WTC11 (cell line): ENCODE measurements around the gene FOXC1. TPM values are rescaled to one million over a fixed set of nuclear protein-coding genes. Genes with fewer than 3 reads are reported as not detected.

Experiments
- ATAC-seq: fragments of 200-7000 bp; cut with Tn5 transposase; 2 replicates; pipeline ENCODE4 v1.10.0; 2021; ENCODE audit warnings: mild to moderate bottlenecking, moderate library complexity
- CTCF ChIA-PET: fragments of 300-600 bp; sonication (Branson Sonifier 250); formaldehyde crosslinking; loops from one replicate; lab custom pipeline; 2021; ENCODE audit warnings: antibody characterized with exemption; lab: Charles Lee
- POLR2A ChIA-PET: fragments of 350-600 bp; sonication (Branson Sonifier 250); formaldehyde crosslinking; loops from one replicate; lab custom pipeline; 2021; ENCODE audit warnings: antibody characterized with exemption; lab: Charles Lee
- DNase-seq: peaks from one replicate; pipeline ENCODE4 v3.0.0; 2021; ENCODE audit warnings: low spot score
- H3K27ac Mint-ChIP-seq: 2 replicates; pipeline ENCODE4 v1.8.0; 2021; ENCODE audit warnings: mixed read lengths
- H3K27me3 Mint-ChIP-seq: 2 replicates; pipeline ENCODE4 v1.8.0; 2021; ENCODE audit warnings: low read depth, mild to moderate bottlenecking, moderate library complexity, mixed read lengths
- H3K36me3 Mint-ChIP-seq: 2 replicates; pipeline ENCODE4 v1.8.0; 2021; ENCODE audit warnings: mixed read lengths
- H3K4me1 Mint-ChIP-seq: 2 replicates; pipeline ENCODE4 v1.8.0; 2022; ENCODE audit warnings: mixed read lengths
- H3K4me3 Mint-ChIP-seq: 2 replicates; pipeline ENCODE4 v1.8.0; 2021; ENCODE audit warnings: mild to moderate bottlenecking, moderate library complexity, mixed read lengths
- H3K9me3 Mint-ChIP-seq: 2 replicates; pipeline ENCODE4 v1.8.0; 2021; ENCODE audit warnings: mixed read lengths
- CREB1 ChIP-seq: sonication (generic); formaldehyde crosslinking; IDR thresholded peaks from 2 replicates; pipeline ENCODE4 v1.8.0; 2023; ENCODE audit warnings: mild to moderate bottlenecking, missing genetic modification reagents
- E2F1 ChIP-seq: sonication (generic); formaldehyde crosslinking; IDR thresholded peaks from 2 replicates; pipeline ENCODE4 v1.8.0; 2022; ENCODE audit warnings: mild to moderate bottlenecking, missing genetic modification reagents
- EMX1 ChIP-seq: fragments of 250-450 bp; sonication (Bioruptor Pico); IDR thresholded peaks from 2 replicates; pipeline ENCODE4 v1.8.0; 2021; ENCODE audit warnings: mild to moderate bottlenecking
- FOXJ3 ChIP-seq: sonication (generic); formaldehyde crosslinking; IDR thresholded peaks from 2 replicates; pipeline ENCODE4 v1.9.0; 2021; ENCODE audit warnings: missing genetic modification reagents, mild to moderate bottlenecking, borderline replicate concordance
- GTF2I ChIP-seq: fragments of 250-450 bp; sonication (Bioruptor Pico); conservative IDR thresholded peaks from 2 replicates; pipeline ENCODE4 v1.4.0; 2021; ENCODE audit warnings: mild to moderate bottlenecking
- JAZF1 ChIP-seq: fragments of 250-450 bp; sonication (Bioruptor Pico); IDR thresholded peaks from 2 replicates; pipeline ENCODE4 v1.9.0; 2021; ENCODE audit warnings: moderate library complexity, mild to moderate bottlenecking, inconsistent platforms
- KAT7 ChIP-seq: sonication (generic); formaldehyde crosslinking; IDR thresholded peaks from 2 replicates; pipeline ENCODE4 v1.8.1; 2023; ENCODE audit warnings: missing genetic modification reagents, mild to moderate bottlenecking, borderline replicate concordance
- NFYB ChIP-seq: sonication (generic); formaldehyde crosslinking; conservative IDR thresholded peaks from 2 replicates; pipeline ENCODE4 v1.8.0; 2022; ENCODE audit warnings: low read depth, missing genetic modification reagents
- PRDM15 ChIP-seq: sonication (generic); formaldehyde crosslinking; IDR thresholded peaks from 2 replicates; pipeline ENCODE4 v1.8.0; 2022; ENCODE audit warnings: missing genetic modification reagents
- PRRX2 ChIP-seq: fragments of 250-450 bp; sonication (Bioruptor Pico); IDR thresholded peaks from 2 replicates; pipeline ENCODE4 v1.8.0; 2021; ENCODE audit warnings: mild to moderate bottlenecking
- ZBTB21 ChIP-seq: sonication (generic); formaldehyde crosslinking; IDR thresholded peaks from 2 replicates; pipeline ENCODE4 v1.8.1; 2023; ENCODE audit warnings: mild to moderate bottlenecking, missing genetic modification reagents, borderline replicate concordance
- ZNF121 ChIP-seq: sonication (generic); formaldehyde crosslinking; IDR thresholded peaks from 2 replicates; pipeline ENCODE4 v1.8.0; 2023; ENCODE audit warnings: missing genetic modification reagents
- ZNF138 ChIP-seq: sonication (generic); formaldehyde crosslinking; conservative IDR thresholded peaks from 2 replicates; pipeline ENCODE4 v1.8.1; 2022; ENCODE audit warnings: mild to moderate bottlenecking, moderate library complexity, missing genetic modification reagents
- ZNF232 ChIP-seq: sonication (generic); formaldehyde crosslinking; IDR thresholded peaks from 2 replicates; pipeline ENCODE4 v1.8.0; 2022; ENCODE audit warnings: mild to moderate bottlenecking, missing genetic modification reagents
- ZNF263 ChIP-seq: sonication (generic); formaldehyde crosslinking; IDR thresholded peaks from 2 replicates; pipeline ENCODE4 v1.8.1; 2022; ENCODE audit warnings: low read depth, mild to moderate bottlenecking, moderate library complexity, missing genetic modification reagents
- ZNF317 ChIP-seq: sonication (generic); formaldehyde crosslinking; IDR thresholded peaks from 2 replicates; pipeline ENCODE4 v1.8.1; 2023; ENCODE audit warnings: low read depth, mild to moderate bottlenecking, moderate library complexity, missing genetic modification reagents, borderline replicate concordance
- ZNF416 ChIP-seq: fragments of 250-450 bp; sonication (Bioruptor Pico); IDR thresholded peaks from 2 replicates; pipeline ENCODE4 v1.9.0; 2021; ENCODE audit warnings: mild to moderate bottlenecking, inconsistent platforms
- ZNF425 ChIP-seq: fragments of 250-450 bp; sonication (Bioruptor Pico); conservative IDR thresholded peaks from 2 replicates; pipeline ENCODE4 v1.9.0; 2021; ENCODE audit warnings: mild to moderate bottlenecking
- total RNA-seq: library from RNA; stranded (reverse); gene quantifications from 3 replicates; pipeline ENCODE4 v1.2.3, GENCODE V29; 2021
- TF ChIP-seq, protein P1 (sequence below): sonication (generic); formaldehyde crosslinking; IDR thresholded peaks from 2 replicates; pipeline ENCODE4 v1.8.1; 2023; ENCODE audit warnings: mild to moderate bottlenecking, missing genetic modification reagents
- TF ChIP-seq, protein P2 (sequence below): sonication (generic); formaldehyde crosslinking; conservative IDR thresholded peaks from 2 replicates; pipeline ENCODE4 v1.8.1; 2022; ENCODE audit warnings: mild to moderate bottlenecking, missing genetic modification reagents

Gene FOXC1
- total RNA-seq, 1 experiment from 2014 or later: 10.7 TPM

DNA sequence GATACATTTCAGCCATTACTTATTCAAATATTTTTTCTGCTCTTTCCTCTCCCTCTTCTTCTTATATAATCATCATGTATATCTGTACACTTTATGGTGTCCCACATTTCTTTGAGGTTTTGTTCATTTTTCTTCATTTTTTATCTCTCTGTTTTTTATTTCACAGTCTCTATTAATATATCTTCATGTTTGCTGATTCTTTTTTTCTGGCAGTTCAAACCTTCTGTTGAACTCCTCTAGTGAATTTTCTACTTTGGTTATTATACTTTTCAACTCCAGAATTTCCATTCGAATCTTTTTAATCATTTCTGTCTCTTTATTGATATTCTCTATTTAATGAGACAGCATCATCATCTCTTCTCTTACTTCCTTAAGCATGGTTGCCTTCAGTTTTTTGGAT is 38.9 kb upstream of the FOXC1 start (continued):
- TF ChIP-seq PRDM15 (no peak), ZNF317 (no peak), ZNF263 (CRISPR knock-in tag) (no peak), CREB1 (no peak), ZNF232 (CRISPR knock-in tag) (no peak), ZBTB21 (CRISPR knock-in tag) (no peak), E2F1 (CRISPR knock-in tag) (no peak), KAT7 (CRISPR knock-in tag) (no peak)
- TF ChIP-seq, protein P1, sequence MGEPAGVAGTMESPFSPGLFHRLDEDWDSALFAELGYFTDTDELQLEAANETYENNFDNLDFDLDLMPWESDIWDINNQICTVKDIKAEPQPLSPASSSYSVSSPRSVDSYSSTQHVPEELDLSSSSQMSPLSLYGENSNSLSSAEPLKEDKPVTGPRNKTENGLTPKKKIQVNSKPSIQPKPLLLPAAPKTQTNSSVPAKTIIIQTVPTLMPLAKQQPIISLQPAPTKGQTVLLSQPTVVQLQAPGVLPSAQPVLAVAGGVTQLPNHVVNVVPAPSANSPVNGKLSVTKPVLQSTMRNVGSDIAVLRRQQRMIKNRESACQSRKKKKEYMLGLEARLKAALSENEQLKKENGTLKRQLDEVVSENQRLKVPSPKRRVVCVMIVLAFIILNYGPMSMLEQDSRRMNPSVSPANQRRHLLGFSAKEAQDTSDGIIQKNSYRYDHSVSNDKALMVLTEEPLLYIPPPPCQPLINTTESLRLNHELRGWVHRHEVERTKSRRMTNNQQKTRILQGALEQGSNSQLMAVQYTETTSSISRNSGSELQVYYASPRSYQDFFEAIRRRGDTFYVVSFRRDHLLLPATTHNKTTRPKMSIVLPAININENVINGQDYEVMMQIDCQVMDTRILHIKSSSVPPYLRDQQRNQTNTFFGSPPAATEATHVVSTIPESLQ (CRISPR knock-in tag): no peak
- TF ChIP-seq, all 79 proteins: peak for 0

- ATAC-seq: no peak
- Mint-ChIP-seq H3K4me3 (no peak overlapping the region), H3K4me1 (peaks cover 32% of the 10 kb centered on the region), H3K36me3 (no peaks in the 10 kb centered on the region; the same call in 1 of the 2 replicates), H3K9me3 (peaks cover 15% of the 10 kb centered on the region), H3K27me3 (no peaks in the 10 kb centered on the region; the same call in 1 of the 2 replicates), H3K27ac (no peak overlapping the region)
- TF ChIP-seq, protein P2, sequence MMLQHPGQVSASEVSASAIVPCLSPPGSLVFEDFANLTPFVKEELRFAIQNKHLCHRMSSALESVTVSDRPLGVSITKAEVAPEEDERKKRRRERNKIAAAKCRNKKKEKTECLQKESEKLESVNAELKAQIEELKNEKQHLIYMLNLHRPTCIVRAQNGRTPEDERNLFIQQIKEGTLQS (CRISPR knock-in tag): no peak
- TF ChIP-seq EMX1 (CRISPR knock-in tag) (no peak), ZBTB21 (CRISPR knock-in tag) (no peak), GTF2I (no peak), ZNF121 (no peak), ZNF425 (CRISPR knock-in tag) (no peak), FOXJ3 (CRISPR knock-in tag) (no peak), ZNF138 (CRISPR knock-in tag) (no peak), PRRX2 (CRISPR knock-in tag) (no peak), JAZF1 (no peak), ZNF416 (CRISPR knock-in tag) (no peak), NFYB (no peak)
- ChIA-PET CTCF (interaction anchor here (0.6 to 1.2 kb wide), 3 partner anchors 18 to 49 kb away, joined by 3 to 5 read pairs (median 3); no protein-coding TSS in a partner anchor), POLR2A (no interaction called here)
- no peak for DNase-seq
Measured at GRCh38 chr6:1572892-1573291, 36.8 kb upstream of the FOXC1 start.
